Fibroblast of skin of abdomen (primary cell): ENCODE data around the gene ZFPL1.

Source experiments
- DNase-seq: peaks from one replicate; pipeline ENCODE4 v3.0.0-alpha.2; 2013

ZFPL1 gene

GRCh38 chr11:65060913-65061408 lies 23.1 kb upstream of the ZFPL1 start:
- DNase-seq = peak; percentile 3

DNA sequence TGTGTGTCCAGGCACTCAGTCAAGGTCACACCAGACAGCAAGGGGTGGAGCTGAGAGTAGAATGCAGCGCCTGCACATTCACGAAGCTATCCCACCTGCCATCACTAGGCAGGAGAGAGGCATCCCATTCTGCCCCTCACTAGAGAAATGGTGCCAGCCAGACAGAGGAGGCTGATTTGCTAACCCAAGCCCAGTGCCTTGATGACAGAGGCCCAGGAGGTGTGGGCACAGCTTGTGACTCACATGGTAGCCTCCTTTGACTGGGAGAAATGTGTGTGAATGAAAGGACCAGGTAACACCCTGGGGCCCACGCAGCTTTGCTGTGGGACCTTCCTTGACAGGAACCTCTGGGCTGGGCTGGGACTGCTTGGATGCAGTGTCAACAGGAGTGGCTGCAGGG lies 20.5 kb upstream of the ZFPL1 start:
- DNase-seq = no peak

- no peak for DNase-seq
Observed at GRCh38 chr11:65064847-65065240, 19.2 kb upstream of the ZFPL1 start.

- no peak for DNase-seq
Observed at GRCh38 chr11:65065851-65066250, 18.2 kb upstream of the ZFPL1 start.

- DNase-seq = no peak
Observed at GRCh38 chr11:65066315-65066714, 17.7 kb upstream of the ZFPL1 start.

DNA sequence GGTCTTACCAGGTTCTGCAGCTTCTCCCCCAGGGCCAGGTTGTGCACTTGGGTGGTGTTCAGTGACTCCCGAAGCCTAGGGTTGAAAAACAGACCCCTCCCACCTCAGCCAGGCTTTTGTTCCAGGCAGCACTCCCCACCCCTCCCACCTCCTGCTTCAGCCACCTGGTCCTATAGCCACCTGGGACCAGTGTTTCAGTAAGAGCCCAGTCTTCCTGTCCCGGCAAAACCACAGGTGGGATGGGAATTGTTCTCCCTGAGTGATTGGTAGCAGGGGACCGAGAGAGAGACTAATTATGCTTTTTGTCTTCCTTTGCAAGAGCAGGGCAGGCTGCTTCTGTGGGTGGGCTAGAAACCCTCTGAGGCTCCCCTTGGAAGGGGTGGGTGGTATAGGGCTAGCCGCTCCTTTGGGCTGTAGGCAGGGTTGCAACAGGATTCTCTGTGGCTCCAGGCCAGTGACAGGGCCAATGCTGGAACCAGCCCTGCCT lies 17.2 kb upstream of the ZFPL1 start:
- no peak for DNase-seq

GRCh38 chr11:65067446-65067845 lies 16.6 kb upstream of the ZFPL1 start:
- no peak for DNase-seq

- DNase-seq = no peak
Observed at GRCh38 chr11:65069217-65069616, 14.8 kb upstream of the ZFPL1 start.

GRCh38 chr11:65071907-65072630 lies 12.0 kb upstream of the ZFPL1 start:
- DNase-seq = no peak

- no peak for DNase-seq
Observed at GRCh38 chr11:65072631-65072966, 11.4 kb upstream of the ZFPL1 start.

GRCh38 chr11:65077451-65077850 lies 6.6 kb upstream of the ZFPL1 start:
- no peak for DNase-seq

DNA sequence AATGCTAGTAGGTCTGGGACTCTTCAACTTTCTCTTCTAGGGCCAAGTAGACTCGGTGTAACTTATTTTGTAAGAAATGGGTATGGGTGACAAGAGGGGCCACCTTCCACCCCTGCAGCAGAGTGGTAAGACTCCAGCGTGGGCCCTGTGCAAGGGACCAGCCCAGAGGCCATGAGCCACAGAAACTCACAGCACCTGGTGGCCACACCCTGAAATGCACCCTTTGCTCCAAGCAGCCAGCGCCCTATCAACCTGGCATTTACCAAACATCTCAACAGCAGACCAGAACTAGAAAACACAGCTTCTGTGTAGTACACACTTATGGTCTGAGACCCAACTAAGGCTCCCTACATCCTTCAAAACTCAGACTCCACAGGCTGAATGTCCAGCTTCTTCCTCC lies 5.9 kb upstream of the ZFPL1 start:
- DNase-seq = peak; percentile 12

DNA sequence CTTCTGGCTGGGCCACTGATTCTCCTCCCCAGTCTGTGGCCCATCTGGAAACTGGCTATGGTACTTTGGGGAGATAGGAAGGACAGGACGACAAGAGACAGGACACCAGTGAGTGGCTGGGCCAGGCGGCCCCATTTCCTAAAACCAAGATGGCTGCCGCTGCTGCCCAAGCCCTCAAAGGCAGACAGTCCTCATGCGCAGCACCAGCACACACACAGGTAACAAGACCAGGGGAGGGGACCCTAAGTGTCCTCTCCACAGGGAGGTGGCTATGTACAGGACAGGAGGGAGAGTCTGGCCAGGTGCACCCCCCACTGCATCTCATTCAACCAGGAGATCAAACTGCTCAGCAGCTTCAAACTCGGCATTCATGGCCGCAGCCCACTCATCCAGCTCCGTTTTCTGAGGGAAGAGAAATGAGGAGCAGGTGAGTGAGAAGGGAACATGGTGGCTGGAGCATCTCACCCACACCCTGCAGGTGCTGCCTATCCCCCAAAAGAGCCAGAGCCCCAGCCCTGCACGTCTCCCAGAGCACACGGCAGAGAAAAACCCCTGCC lies 5.2 kb upstream of the ZFPL1 start:
- no peak for DNase-seq

GRCh38 chr11:65083134-65083833 lies 738 bp upstream of the ZFPL1 start:
- no peak for DNase-seq

- DNase-seq = no peak
Observed at GRCh38 chr11:65084598-65085375, 765 bp downstream of the ZFPL1 start.

- no peak for DNase-seq
Observed at GRCh38 chr11:65085446-65085845, 1.4 kb downstream of the ZFPL1 start.

DNA sequence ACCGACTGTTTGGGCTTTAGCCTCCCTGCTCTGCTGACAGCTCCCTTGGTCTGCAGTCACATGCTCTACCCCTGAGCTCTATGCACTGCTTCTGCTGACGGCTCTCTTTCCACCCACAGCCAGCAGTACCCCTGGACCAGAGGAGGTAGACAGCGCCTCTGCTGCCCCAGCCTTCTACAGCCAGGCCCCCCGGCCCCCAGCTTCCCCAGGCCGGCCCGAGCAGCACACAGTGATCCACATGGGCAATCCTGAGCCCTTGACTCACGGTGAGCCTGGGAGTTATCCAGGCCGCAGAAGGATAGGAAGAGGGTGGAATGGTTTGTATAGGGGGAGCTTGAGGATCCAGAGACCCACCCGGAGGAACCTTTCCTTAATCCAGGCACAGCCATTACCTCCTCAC lies 2.8 kb downstream of the ZFPL1 start:
- no peak for DNase-seq

DNA sequence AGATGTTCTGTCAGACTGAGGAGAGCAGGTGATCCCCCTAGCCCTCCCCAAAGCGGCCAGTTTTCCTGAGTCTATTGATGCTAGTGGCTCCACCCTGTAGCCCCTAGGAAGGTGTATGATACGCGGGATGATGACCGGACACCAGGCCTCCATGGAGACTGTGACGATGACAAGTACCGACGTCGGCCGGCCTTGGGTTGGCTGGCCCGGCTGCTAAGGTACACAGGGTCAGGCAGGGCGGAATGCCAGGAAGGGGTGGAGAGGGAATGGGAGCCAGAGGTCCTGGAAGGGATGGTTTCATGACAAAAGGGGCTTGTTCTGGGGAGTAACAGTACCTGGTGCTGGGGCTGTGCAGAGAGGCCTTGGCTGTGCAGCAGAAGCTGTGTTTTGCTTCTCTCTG lies 3.2 kb downstream of the ZFPL1 start:
- no peak for DNase-seq

- no peak for DNase-seq
Observed at GRCh38 chr11:65087827-65088226, 3.8 kb downstream of the ZFPL1 start.

- DNase-seq = no peak
Observed at GRCh38 chr11:65089621-65090020, 5.6 kb downstream of the ZFPL1 start.

DNA sequence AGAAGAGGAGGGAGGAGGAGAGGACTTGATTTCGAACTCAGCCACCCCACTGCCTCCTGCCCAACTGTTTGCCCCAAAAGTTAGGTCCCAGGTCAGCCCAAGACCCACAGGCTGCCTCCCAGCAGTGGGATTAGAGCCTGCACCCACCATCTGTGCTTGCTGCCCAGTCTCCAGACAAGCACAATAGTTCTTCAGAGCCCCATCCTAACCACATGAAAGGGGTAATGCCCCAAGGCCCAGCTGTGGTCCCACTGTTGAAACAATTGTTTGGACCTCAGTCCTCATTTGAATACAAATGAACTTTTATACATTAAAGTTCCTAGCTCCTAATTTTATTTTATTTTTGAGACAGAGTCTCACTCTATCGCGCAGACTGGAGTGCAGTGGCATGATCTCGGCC lies 6.6 kb downstream of the ZFPL1 start:
- no peak for DNase-seq

GRCh38 chr11:65095427-65095826 lies 11.4 kb downstream of the ZFPL1 start:
- DNase-seq = no peak
